Medulla oblongata (tissue), 1 donor: ENCODE results near the gene PRKCA.
"Not testable (repeated sequence)": the region's sequence is repeated elsewhere in the genome, so short reads cannot be mapped to it uniquely, and the experiment has no call there.

Experiments
- DNase-seq: peaks from one replicate; pipeline ENCODE4 v3.0.0-alpha.2; 2015; ENCODE audit errors: extremely low spot score

PRKCA gene

GRCh38 chr17:66714046-66715023, 411.9 kb downstream of the PRKCA start:
- DNase-seq = no peak

- no peak for DNase-seq
These were observed 412.8 kb downstream of the PRKCA start for GRCh38 chr17:66715076-66715675.

- DNase-seq = peak; percentile 82
These were observed 413.3 kb downstream of the PRKCA start for GRCh38 chr17:66715745-66716156.

GRCh38 chr17:66716236-66717026, 414.0 kb downstream of the PRKCA start:
- peak; percentile 48 for DNase-seq

- no peak for DNase-seq
These were observed 415.2 kb downstream of the PRKCA start for GRCh38 chr17:66717641-66718058.

GRCh38 chr17:66720027-66720426, 417.6 kb downstream of the PRKCA start:
- DNase-seq = no peak

GRCh38 chr17:66720567-66720966, 418.2 kb downstream of the PRKCA start:
- no peak for DNase-seq

- no peak for DNase-seq
These were observed 419.9 kb downstream of the PRKCA start for GRCh38 chr17:66722341-66722740.

- peak; percentile 42 for DNase-seq
These were observed 422.3 kb downstream of the PRKCA start for GRCh38 chr17:66724581-66725341.

GRCh38 chr17:66725438-66725837, 423.0 kb downstream of the PRKCA start:
- not testable (repeated sequence) for DNase-seq

GRCh38 chr17:66725956-66726355, 423.5 kb downstream of the PRKCA start:
- DNase-seq = no peak

- no peak for DNase-seq
These were observed 424.0 kb downstream of the PRKCA start for GRCh38 chr17:66726371-66726770.

GRCh38 chr17:66726846-66727245, 424.4 kb downstream of the PRKCA start:
- DNase-seq = no peak

GRCh38 chr17:66727634-66728570, 425.5 kb downstream of the PRKCA start:
- peak; percentile 82 for DNase-seq

GRCh38 chr17:66730461-66730923, 428.1 kb downstream of the PRKCA start:
- no peak for DNase-seq

GRCh38 chr17:66733759-66734158, 431.3 kb downstream of the PRKCA start:
- no peak for DNase-seq

- no peak for DNase-seq
These were observed 432.0 kb downstream of the PRKCA start for GRCh38 chr17:66734186-66734943.

- peak; percentile 73 for DNase-seq
These were observed 435.1 kb downstream of the PRKCA start for GRCh38 chr17:66737524-66737923.

- no peak for DNase-seq
These were observed 435.9 kb downstream of the PRKCA start for GRCh38 chr17:66738301-66738700.
